C4-2B (cell line): ENCODE measurements around the gene ITPA.

Source experiments
- ZFX ChIP-seq: fragments of 450-650 bp; IDR thresholded peaks from 2 replicates; pipeline ENCODE4 v1.6.1; 2017
- TF ChIP-seq, protein P1 (sequence below): fragments of 450-650 bp; conservative IDR thresholded peaks from 2 replicates; pipeline ENCODE4 v1.5.1; 2017; ENCODE audit warnings: mild to moderate bottlenecking

GRCh38 chr20:3202965-3203314, 6.4 kb upstream of the ITPA start:
- TF ChIP-seq, protein P1, sequence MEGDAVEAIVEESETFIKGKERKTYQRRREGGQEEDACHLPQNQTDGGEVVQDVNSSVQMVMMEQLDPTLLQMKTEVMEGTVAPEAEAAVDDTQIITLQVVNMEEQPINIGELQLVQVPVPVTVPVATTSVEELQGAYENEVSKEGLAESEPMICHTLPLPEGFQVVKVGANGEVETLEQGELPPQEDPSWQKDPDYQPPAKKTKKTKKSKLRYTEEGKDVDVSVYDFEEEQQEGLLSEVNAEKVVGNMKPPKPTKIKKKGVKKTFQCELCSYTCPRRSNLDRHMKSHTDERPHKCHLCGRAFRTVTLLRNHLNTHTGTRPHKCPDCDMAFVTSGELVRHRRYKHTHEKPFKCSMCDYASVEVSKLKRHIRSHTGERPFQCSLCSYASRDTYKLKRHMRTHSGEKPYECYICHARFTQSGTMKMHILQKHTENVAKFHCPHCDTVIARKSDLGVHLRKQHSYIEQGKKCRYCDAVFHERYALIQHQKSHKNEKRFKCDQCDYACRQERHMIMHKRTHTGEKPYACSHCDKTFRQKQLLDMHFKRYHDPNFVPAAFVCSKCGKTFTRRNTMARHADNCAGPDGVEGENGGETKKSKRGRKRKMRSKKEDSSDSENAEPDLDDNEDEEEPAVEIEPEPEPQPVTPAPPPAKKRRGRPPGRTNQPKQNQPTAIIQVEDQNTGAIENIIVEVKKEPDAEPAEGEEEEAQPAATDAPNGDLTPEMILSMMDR, result no peak
- TF ChIP-seq ZFX, result no peak
